HG03439 (cell line): Measurements from ENCODE around the gene CD58.

Experiments used
- ATAC-seq: cut with Tn5 transposase; IDR thresholded peaks from one replicate; pipeline ENCODE4 v1.9.1; 2021; ENCODE audit warnings: mild to moderate bottlenecking, moderate library complexity; ENCODE audit not compliant: unreplicated experiment

The CD58 gene

GRCh38 chr1:116474921-116475849, 95.6 kb downstream of the CD58 start:
- ATAC-seq, result no peak

- no peak for ATAC-seq
These were observed 98.3 kb downstream of the CD58 start for GRCh38 chr1:116472431-116472961.

GRCh38 chr1:116471241-116471640, 99.6 kb downstream of the CD58 start:
- no peak for ATAC-seq

GRCh38 chr1:116470671-116471070, 100.2 kb downstream of the CD58 start:
- ATAC-seq, result no peak

- ATAC-seq, result no peak
These were observed 103.8 kb downstream of the CD58 start for GRCh38 chr1:116466810-116467557.

- ATAC-seq, result no peak
These were observed 104.8 kb downstream of the CD58 start for GRCh38 chr1:116465845-116466685.

GRCh38 chr1:116465477-116465844, 105.4 kb downstream of the CD58 start:
- no peak for ATAC-seq
